Measurements from ENCODE around the gene IKZF2. TPM values are rescaled to one million over a fixed set of nuclear protein-coding genes. Genes with fewer than 3 reads are reported as not detected.

The IKZF2 gene
- total RNA-seq, 2 donors from 2014 or later = 6.0 to 6.5 TPM

GRCh38 chr2:213010106-213010779, 141.2 kb downstream of the IKZF2 start:
- Histone ChIP-seq H3K27me3 (no peaks in the 10 kb centered on the region), H3K9me3 (no peaks in the 10 kb centered on the region), H3K4me3 (no peak overlapping the region), H3K36me3 (peaks cover 9% of the 10 kb centered on the region), H3K27ac (no peak overlapping the region), H3K4me1 (no peaks in the 10 kb centered on the region)
- no peak for DNase-seq (ENCODE audit: low spot score)
- TF ChIP-seq CTCF (IDR thresholded peaks at IDR 0.05) = no peak

DNA sequence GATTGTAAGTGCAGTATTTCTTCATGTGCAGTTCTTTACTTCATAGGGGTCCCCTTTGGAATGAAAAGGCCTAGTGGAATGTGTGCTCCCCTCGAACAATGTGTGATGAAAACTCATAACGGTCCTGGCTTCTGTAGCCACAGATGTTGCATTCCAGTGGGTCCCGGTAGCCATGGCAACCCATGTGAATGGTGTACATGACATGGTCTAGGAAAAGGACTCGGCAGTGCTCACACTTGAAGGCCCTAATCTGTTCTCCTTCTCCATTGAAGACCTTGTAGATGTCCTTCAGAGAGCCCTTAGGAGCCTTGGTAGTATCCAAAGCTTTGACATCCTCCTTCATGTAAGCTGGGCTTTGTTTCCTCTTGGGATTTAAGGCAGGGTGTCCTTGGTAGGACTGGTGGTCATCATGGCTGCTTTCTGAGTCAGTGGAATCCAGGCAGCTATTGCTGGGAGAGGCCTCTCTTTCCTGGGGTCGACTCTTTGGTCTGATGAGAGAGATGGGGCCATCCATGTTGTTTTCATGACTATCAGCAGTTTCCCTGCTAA, 144.0 kb downstream of the IKZF2 start:
- Histone ChIP-seq H3K4me3 (no peak overlapping the region), H3K36me3 (peaks cover 9% of the 10 kb centered on the region), H3K27ac (no peak overlapping the region), H3K27me3 (no peaks in the 10 kb centered on the region), H3K4me1 (peaks cover 0 to 3% of the 10 kb centered on the region in 2 donors), H3K9me3 (no peaks in the 10 kb centered on the region)
- no peak for TF ChIP-seq CTCF (IDR thresholded peaks at IDR 0.05)
- no peak for DNase-seq (ENCODE audit: low spot score)

DNA sequence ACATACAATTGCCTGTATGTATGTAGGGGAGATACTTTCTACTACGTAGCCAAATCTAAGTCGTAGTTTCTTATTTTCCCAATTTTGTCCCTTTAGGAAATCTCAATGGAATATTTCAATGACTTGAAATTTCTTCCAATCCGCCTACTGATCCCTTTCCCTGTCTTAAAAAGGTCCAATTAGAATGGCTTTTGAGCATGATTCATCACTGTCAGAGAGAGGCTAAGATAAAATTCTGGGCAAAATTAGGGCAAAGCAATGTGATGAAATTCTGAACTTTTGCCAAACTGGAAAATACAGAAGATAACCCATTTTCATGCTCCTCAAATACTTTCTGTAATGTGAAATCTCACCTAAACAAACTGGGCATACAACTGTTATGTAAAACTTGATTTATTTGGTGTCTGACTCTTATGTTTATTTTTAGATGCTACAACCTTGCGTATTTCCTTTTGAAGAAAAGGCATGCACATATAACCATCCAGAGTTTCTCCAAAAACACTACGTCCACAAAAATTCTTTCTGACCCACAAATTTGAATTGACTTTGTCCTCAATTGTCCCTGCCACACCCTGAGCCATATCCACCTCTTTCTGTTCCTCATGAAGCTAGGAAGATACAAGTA, 147.1 kb downstream of the IKZF2 start:
- no peak for TF ChIP-seq CTCF (IDR thresholded peaks at IDR 0.05)
- no peak for DNase-seq (ENCODE audit: low spot score)
- no peaks in the 10 kb centered on the region for H3K9me3 ChIP-seq
- H3K27me3 ChIP-seq = no peaks in the 10 kb centered on the region
- peaks cover 0 to 15% of the 10 kb centered on the region in 2 donors for H3K4me1 ChIP-seq
- peaks cover 9% of the 10 kb centered on the region for H3K36me3 ChIP-seq
- no peak overlapping the region for H3K4me3 ChIP-seq
- H3K27ac ChIP-seq = no peak overlapping the region

DNA sequence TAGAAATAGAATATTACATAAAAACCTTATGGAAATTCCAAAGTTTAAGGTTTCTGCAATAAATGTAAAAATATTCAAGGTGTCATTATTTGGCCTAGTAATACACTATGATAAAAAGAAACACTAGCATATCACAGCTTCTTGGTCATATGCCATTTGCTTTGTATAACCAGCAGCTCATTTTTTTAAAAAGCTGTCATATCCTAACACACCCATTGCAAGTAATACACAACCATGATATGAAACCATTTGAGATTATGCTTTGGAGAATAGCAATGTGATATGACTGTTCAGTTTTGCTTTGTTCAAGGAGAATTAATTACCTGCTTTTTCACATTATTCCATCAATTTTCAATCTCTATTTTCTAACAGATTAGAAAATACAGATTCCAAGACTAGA, 149.0 kb downstream of the IKZF2 start:
- no peaks in the 10 kb centered on the region for H3K27me3 ChIP-seq
- H3K4me3 ChIP-seq = no peak overlapping the region
- H3K36me3 ChIP-seq = peaks cover 5% of the 10 kb centered on the region
- TF ChIP-seq CTCF (IDR thresholded peaks at IDR 0.05) = no peak
- no peaks in the 10 kb centered on the region for H3K9me3 ChIP-seq
- no peak for DNase-seq (ENCODE audit: low spot score)
- H3K27ac ChIP-seq = peak overlapping the region in 1 of 2 donors; percentile 1
- H3K4me1 ChIP-seq = peaks cover 0 to 15% of the 10 kb centered on the region in 2 donors

GRCh38 chr2:213001297-213001910, 150.0 kb downstream of the IKZF2 start:
- TF ChIP-seq CTCF (IDR thresholded peaks at IDR 0.05) = no peak
- Histone ChIP-seq H3K27ac (peak overlapping the region in 1 of 2 donors; percentile 1), H3K4me3 (peak overlapping the region in 1 of 2 donors; percentile 5), H3K36me3 (no peaks in the 10 kb centered on the region), H3K27me3 (no peaks in the 10 kb centered on the region), H3K4me1 (peaks cover 0 to 15% of the 10 kb centered on the region in 2 donors), H3K9me3 (no peaks in the 10 kb centered on the region)
- no peak for DNase-seq (ENCODE audit: low spot score)

Data from right atrium auricular region (tissue), 2 donors.